Diencephalon (tissue), 1 donor: ENCODE results near the gene MEGF8. TPM values are rescaled to one million over a fixed set of nuclear protein-coding genes. Genes with fewer than 3 reads are reported as not detected.

Source experiments
- small RNA-seq: library from RNA; depleted of rRNA; stranded (forward); fragments of <200 nt; gene quantifications from one replicate; pipeline ENCODE3, GENCODE V24; 2014
- total RNA-seq: library from RNA; depleted of rRNA; stranded (reverse); fragments of >200 nt; gene quantifications from one replicate; pipeline ENCODE4 v1.2.3, GENCODE V29; 2014

Gene MEGF8, protein sequence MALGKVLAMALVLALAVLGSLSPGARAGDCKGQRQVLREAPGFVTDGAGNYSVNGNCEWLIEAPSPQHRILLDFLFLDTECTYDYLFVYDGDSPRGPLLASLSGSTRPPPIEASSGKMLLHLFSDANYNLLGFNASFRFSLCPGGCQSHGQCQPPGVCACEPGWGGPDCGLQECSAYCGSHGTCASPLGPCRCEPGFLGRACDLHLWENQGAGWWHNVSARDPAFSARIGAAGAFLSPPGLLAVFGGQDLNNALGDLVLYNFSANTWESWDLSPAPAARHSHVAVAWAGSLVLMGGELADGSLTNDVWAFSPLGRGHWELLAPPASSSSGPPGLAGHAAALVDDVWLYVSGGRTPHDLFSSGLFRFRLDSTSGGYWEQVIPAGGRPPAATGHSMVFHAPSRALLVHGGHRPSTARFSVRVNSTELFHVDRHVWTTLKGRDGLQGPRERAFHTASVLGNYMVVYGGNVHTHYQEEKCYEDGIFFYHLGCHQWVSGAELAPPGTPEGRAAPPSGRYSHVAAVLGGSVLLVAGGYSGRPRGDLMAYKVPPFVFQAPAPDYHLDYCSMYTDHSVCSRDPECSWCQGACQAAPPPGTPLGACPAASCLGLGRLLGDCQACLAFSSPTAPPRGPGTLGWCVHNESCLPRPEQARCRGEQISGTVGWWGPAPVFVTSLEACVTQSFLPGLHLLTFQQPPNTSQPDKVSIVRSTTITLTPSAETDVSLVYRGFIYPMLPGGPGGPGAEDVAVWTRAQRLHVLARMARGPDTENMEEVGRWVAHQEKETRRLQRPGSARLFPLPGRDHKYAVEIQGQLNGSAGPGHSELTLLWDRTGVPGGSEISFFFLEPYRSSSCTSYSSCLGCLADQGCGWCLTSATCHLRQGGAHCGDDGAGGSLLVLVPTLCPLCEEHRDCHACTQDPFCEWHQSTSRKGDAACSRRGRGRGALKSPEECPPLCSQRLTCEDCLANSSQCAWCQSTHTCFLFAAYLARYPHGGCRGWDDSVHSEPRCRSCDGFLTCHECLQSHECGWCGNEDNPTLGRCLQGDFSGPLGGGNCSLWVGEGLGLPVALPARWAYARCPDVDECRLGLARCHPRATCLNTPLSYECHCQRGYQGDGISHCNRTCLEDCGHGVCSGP (N-terminal part only)
- total RNA-seq: 74.3 TPM

GRCh38 chr19:42325308-42325895 lies at the start of gene MEGF8:
TSS of gene MEGF8 (plus strand) at chr19:42325635. CDS start at chr19:42326244, 609 bp downstream.

DNA sequence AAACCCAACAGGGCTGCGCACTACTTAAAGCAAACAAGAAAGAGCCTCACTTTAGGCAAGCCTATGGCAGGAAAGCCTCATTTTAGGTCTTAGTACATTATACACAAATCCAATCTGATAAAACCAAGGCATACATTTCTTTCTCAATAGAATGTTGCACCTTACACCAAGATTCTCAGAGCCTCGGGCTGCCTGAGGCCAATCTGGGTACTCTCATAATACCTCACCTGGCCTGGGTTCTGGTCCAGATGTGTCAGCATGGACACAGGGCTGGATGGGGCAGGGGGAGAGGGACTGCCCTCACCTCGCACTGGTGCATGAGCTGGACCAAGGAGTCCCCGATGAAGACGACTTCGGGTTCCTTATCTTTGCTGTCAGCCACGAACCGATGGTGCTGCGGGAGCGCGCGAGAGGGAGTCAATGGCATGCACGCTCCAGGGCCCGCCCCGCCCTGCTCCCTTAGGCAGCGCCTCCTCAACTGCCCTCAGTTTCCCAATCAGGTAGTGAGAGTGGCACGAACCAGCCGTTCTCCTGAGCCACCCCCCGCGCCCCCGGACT lies 23.7 kb upstream of the MEGF8 start, which contains the start of gene PRR19:
Gene PRR19 (plus strand): TSS at position 487 of the 558 bp plus-strand sequence. CDS start 7,453 bp downstream, outside the sequence.

GRCh38 chr19:42313096-42313839 lies 12.2 kb upstream of the MEGF8 start, which contains the start of gene TMEM145:
TSS of gene TMEM145 (plus strand) at chr19:42313309. CDS start at chr19:42313377, 68 bp downstream.

GRCh38 chr19:42389899-42390298 lies 64.5 kb downstream of the MEGF8 start, which contains the start of gene CNFN:
TSS of gene CNFN (minus strand) at chr19:42390297. CDS start at chr19:42389037, 1,260 bp downstream.

DNA sequence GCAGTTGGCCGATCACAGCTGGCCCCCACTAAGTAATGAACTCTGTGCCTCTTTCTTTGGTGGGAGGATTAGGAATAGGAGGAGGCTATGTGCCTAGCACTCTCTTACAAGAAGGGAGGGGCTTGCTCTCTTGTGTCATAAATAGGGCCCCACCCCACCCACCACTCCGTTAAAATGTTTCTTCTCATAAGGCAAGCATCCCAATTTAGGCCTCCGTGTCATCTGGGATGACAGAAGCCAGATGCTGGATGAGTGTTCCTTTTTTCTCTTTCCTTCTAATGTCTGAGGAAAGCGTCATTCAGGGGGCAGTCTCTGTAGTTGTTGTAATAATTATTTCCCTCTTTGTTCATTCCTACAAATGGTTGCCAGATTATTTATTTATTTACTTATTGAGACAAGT lies 101.9 kb downstream of the MEGF8 start, which contains the start of gene LIPE:
Gene LIPE (minus strand): TSS at position 76 of the 400 bp plus-strand sequence. CDS start 239 bp downstream, outside the sequence.

Small RNA genes within 50 kb of the gene (small RNA-seq; reads per million reads assigned to genes)
- gene MIR8077: not detected

Other genes starting within 250 kb of the MEGF8 start
- 10.4 TPM for gene ZNF574, start 249.5 kb upstream of the MEGF8 start, total RNA-seq
- 5.5 TPM for gene POU2F2, start 193.2 kb upstream of the MEGF8 start, total RNA-seq
- 22.6 TPM for gene DEDD2, start 108.0 kb upstream of the MEGF8 start, total RNA-seq
- gene ZNF526, start 105.3 kb upstream of the MEGF8 start, total RNA-seq: 5.3 TPM
- 34.6 TPM for gene GSK3A, start 83.0 kb upstream of the MEGF8 start, total RNA-seq
- 10.4 TPM for gene ERF, start 70.5 kb upstream of the MEGF8 start, total RNA-seq
- gene CIC, start 56.4 kb upstream of the MEGF8 start, total RNA-seq: 20.8 TPM
- gene PRR19, start 23.5 kb upstream of the MEGF8 start, total RNA-seq: 3.5 TPM
- gene PAFAH1B3, start 23.0 kb upstream of the MEGF8 start, total RNA-seq: 131 TPM
- gene TMEM145, start 12.3 kb upstream of the MEGF8 start, total RNA-seq: 59.5 TPM
- not detected for gene CNFN, start 64.7 kb downstream of the MEGF8 start, total RNA-seq
- 15.2 TPM for gene LIPE, start 101.8 kb downstream of the MEGF8 start, total RNA-seq
- gene CXCL17, start 117.3 kb downstream of the MEGF8 start, total RNA-seq: not detected
- gene CEACAM1, start 202.8 kb downstream of the MEGF8 start, total RNA-seq: 0.23 TPM